Mesenteric fat pad (tissue), 1 donor: ENCODE data around the gene STAG1. TPM values are rescaled to one million over a fixed set of nuclear protein-coding genes. Genes with fewer than 3 reads are reported as not detected.
"Not testable (repeated sequence)": the region's sequence is repeated elsewhere in the genome, so short reads cannot be mapped to it uniquely, and the experiment has no call there.

ENCODE experiments used
- DNase-seq: peaks from one replicate; pipeline ENCODE4 v3.0.0-alpha.2; 2020; ENCODE audit warnings: low spot score
- total RNA-seq: library from RNA; stranded (reverse); fragmentation: NEBNext Ultra II Directional; extraction: Animal tissue kit (Norgen Biotek cat#: 25700); gene quantifications from one replicate; pipeline ENCODE4 v1.2.1, GENCODE V29; 2021
- donor health status: DM: yes; HTN: yes; CAD: no.

Gene STAG1
- total RNA-seq, 1 donor from 2014 or later: 41.8 TPM

- DNase-seq: not testable (repeated sequence)
Measured at GRCh38 chr3:136514533-136514932, 237.6 kb downstream of the STAG1 start.

DNA sequence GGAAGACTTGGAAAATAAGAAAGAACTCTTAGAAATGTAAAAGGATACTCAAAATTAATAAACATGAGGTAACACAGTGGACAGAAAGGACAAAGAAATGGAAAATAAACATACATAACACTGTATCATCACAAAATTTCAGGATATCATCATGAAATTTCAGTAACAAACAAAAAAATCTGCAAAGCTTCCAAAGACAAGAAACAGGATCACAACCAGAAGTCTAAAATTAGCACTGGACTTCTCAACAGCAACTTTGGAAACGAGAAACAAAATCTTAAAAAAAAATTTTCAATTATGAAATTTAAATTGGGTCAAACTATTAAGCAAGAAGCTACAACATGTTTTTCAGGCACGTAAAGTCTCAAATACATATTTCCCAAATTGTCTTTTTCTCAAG, 238.8 kb downstream of the STAG1 start:
- no peak for DNase-seq

- no peak for DNase-seq
Measured at GRCh38 chr3:136512381-136512780, 239.8 kb downstream of the STAG1 start.

GRCh38 chr3:136505676-136506075, 246.5 kb downstream of the STAG1 start:
- no peak for DNase-seq

DNA sequence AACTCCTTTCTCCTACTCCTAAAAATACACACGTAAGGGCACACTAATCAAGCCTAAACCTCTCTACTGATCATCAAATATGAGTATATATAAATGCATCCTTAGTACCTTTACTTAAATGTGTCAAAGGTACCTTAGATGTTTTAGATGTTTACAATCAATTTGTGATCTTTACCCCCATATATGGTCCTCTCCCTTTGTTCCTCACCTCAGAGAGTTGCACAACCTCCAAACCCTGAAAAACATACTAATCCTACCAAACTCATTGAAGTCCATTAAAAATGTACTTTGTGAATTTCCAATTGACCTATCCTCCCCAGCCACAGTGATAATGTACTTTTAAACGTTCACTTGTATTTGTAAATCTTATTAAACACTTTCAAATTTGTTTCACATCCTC, 249.1 kb downstream of the STAG1 start:
- no peak for DNase-seq

- no peak for DNase-seq
Measured at GRCh38 chr3:136498919-136499447, 253.2 kb downstream of the STAG1 start.

DNA sequence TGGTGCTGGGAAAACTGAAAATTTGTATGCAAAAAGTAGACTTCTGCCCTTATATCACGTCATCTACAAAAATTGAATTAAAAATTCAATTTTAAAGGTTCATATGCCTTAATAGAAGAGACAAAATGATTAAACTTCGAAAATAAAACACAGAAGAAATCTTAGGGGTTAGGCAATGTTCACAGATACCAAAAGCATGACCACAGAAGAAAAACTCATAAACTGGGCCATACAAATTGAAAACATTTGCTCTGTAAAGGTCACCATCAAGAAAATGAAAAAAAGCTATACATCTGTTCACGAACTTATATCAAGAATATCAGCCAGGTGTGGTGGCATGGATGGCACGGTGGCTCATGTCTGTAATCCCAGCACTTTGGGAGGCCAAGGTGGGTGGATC, 257.0 kb downstream of the STAG1 start:
- no peak for DNase-seq

DNA sequence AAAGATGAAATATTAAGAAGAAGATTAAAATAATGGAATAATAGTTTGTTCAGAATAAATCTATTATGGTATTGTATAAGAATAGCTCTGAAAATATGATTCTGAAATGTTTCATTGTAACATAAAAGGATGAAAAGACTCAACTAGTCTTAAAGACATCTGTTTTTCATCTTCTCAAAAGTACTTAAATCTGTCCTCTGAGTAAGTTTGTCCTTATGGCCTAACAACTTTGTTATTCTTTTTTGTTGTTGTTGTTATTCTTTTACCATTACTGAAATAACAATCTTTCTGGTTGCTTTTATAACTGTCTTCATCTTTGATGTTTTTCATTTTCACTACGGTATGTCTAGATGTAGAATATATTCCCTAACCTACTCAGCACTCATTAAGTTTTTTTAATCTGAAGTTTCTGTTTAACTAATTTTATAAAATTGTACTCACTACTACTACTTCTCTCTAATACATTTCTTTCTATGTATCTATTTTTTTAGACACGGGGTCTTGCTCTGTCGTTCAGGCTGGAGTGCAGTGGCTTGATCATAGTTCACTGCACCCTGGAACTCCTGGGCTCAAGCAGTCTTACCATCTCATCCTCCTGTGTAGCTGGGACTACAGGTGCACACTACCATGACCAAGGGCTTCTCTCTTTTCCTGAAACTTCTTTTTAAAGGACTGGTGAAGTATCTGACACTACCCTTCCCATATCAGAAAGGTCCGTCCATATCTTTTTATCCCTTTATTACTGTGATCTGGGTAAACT, 261.4 kb downstream of the STAG1 start:
- DNase-seq: no peak

GRCh38 chr3:136485777-136486176, 266.4 kb downstream of the STAG1 start:
- no peak for DNase-seq

DNA sequence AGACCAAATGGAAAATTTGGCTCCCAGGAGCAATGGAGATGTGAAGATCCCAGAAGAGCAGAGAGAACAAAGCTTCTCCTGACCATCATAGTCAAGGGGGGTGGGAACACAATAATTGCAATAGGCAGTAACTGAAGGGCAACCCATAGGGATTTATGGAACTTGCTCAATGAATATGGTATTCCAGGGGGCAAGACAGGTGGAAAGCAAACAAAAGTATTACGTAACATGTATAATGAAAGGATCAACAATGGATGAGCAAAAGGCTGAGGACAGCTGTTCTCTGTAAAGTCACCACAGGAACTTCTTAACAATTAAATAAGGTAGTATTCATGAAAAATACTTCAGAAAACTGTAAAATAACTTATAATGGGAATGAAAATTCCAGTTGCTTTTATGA, 275.9 kb downstream of the STAG1 start:
- no peak for DNase-seq

GRCh38 chr3:136474876-136475275, 277.3 kb downstream of the STAG1 start:
- not testable (repeated sequence) for DNase-seq

- no peak for DNase-seq
Measured at GRCh38 chr3:136473716-136474326, 278.4 kb downstream of the STAG1 start.

DNA sequence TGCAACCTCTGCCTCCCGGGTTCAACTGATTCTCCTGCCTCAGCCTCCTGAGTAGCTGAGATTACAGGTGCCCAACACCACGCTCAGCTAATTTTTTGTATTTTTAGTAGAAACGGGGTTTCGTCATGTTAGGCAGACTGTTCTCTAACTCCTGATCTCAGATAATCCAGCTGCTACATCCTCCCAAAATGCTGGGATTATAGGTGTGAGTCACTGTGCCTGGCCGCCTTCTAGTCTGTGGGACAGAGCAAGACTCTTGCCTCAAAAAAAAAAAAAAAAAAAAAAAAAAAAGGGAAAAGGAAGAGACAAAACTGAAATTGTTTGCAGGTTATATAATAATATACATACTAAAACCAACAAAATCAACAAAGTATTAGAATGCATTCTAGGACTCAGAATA, 286.9 kb downstream of the STAG1 start:
- no peak for DNase-seq

- DNase-seq: no peak
Measured at GRCh38 chr3:136464502-136464901, 287.7 kb downstream of the STAG1 start.

- no peak for DNase-seq
Measured at GRCh38 chr3:136463170-136463569, 289.0 kb downstream of the STAG1 start.

DNA sequence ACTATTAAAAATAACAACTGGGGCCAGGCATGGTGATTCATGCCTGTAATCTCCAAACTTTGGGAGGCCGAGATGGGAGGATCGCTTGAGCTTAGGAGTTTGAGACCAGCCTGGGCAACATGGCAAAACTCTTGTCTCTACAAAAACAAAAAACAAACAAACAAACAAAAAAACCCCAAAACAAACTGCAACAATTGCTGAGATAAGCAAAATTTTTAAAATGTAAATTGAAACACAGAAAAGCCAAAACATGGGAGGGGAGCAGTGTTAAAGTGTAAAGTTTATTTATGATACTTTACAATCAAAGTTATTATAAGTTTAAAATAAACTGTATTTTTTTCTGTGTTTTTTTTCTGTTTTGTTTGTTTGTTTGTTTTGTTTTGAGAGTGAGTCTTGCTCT, 294.4 kb downstream of the STAG1 start:
- DNase-seq: no peak

- DNase-seq: no peak
Measured at GRCh38 chr3:136456196-136456595, 296.0 kb downstream of the STAG1 start.

DNA sequence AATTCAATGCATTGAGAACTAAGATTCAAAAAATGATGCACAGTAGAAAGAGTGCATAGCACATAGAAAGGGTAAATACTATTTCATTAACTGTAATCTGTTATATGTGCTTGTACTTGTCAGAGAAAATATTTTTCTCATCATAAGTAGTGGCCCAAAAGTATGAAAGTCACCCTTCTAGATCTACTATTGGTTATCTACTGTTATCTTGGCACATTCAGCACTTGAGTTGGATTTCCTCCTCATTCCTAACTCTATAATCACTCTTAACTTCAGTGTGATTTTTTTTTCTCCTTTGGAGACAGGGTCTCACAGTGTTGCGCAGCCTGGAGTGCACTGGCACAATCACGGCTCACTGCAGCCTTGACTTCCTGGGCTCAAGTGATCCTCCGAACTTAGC, 307.6 kb downstream of the STAG1 start:
- DNase-seq: no peak

DNA sequence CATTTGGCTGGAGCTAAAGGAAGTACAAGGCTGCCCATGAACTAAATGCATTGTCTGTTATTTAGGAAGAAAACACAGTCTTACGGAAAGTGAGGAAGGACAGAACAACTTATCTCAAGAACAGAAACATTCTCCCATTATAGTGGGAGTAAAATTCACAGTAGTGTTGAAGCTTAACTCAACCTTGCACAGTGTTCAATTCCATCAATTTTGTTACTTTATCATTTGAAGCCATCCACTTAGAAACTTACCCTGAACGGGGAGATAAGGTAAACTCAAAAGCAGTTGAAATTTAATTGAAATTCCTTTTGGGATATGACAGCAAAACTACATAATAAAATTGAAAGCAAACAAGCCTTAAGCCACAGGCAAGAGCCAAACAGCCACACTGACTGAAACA, 315.1 kb downstream of the STAG1 start:
- no peak for DNase-seq

DNA sequence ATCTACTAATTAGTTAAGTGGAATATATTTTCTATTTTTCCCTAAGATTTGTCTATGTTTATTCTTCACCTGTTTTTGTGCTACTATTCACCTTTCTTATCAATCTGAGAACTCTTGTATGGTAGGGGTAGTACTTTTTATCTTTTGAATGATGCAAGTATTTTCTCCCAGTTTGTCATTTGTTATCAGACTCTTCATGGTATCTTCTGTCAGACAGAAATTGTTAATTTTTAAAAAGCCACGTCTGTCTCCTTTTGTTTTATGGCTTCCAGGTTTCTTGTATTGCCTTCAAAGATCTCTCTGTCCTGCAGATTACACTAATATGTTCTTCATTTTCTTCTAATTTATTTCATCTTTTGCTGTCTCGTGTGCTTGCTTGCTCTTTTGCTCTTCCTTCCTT, 317.7 kb downstream of the STAG1 start:
- DNase-seq: no peak

DNA sequence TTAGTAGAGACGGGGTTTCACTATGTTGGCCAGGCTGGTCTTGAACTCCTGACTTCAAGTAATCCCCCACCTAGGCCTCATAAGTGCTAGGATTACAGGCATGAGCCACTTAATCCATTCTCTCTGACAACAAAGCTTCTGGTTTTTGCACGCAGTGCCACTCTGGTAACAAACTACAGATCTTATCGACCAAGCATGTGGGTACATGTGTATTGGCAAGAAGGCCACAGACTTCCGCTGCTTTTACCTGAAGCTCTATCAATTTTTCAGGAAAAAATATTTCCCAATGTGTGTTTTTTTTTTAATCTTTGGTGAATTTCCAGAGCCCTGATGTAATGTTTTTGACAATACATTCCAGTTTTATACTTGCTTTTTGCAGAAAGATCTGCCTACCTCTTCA, 319.5 kb downstream of the STAG1 start:
- no peak for DNase-seq

GRCh38 chr3:136428167-136428566, 324.0 kb downstream of the STAG1 start:
- DNase-seq: no peak

DNA sequence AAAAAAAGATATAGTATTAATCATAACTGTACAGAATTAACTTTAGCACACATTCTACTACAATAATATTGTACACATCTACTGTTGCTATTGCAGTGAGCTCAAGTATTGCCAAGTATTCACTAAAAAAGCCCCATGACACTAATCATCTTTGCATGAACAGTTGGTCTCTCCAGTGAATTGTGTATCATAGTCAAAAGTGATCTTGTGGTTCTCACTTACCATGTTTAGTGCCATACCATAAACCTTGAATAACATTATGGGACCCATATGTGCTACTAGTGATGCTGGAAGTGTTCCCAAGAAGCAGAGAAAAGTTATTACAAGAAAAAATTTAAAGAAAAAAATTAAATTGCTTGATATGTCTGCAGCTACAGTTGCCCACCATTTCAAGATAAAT, 324.9 kb downstream of the STAG1 start:
- DNase-seq: no peak
